K562 (cell line): ENCODE measurements around the gene TAF7L.

Experiments used
- ARHGAP35 ChIP-seq: fragments of 450-650 bp; IDR thresholded peaks from 2 replicates; pipeline ENCODE4 v1.6.1; 2018; ENCODE audit not compliant: partially characterized antibody
- CTCF ChIP-seq, 3 experiments: IDR thresholded peaks in 2 of 3; conservative IDR thresholded peaks in 1 of 3; 2 replicates each; pipeline ENCODE4 v1.5.1; 2011 to 2012; ENCODE audit warnings: low read length in 3 of 3, mild to moderate bottlenecking in 3 of 3, control low read depth in 2 of 3, improper control_type of control experiment in 1 of 3, inconsistent platforms in 1 of 3, low read depth in 1 of 3, mixed read lengths in 1 of 3, moderate library complexity in 1 of 3; ENCODE audit not compliant: insufficient read depth in 2 of 3
- ELF4 ChIP-seq: fragments of 450-650 bp; formaldehyde crosslinking; IDR thresholded peaks from 2 replicates; pipeline ENCODE4 v1.4.0; 2022; ENCODE audit warnings: missing genetic modification characterization
- ELK1 ChIP-seq: sonication (generic); formaldehyde crosslinking; IDR thresholded peaks from 2 replicates; pipeline ENCODE4 v1.8.1; 2022; ENCODE audit warnings: missing genetic modification reagents
- KLF6 ChIP-seq: fragments of 250-450 bp; sonication (Bioruptor Pico); IDR thresholded peaks from 2 replicates; pipeline ENCODE4 v1.4.0; 2020; ENCODE audit warnings: mild to moderate bottlenecking, moderate library complexity, borderline replicate concordance
- POLR2A ChIP-seq: fragments of 450-650 bp; conservative IDR thresholded peaks from 2 replicates; pipeline ENCODE4 v1.6.1; 2016
- SAFB2 ChIP-seq: fragments of 200-400 bp; formaldehyde crosslinking; IDR thresholded peaks from 2 replicates; pipeline ENCODE4 v1.6.1; 2018; ENCODE audit warnings: borderline replicate concordance, low read length, low read depth, moderate library complexity; ENCODE audit not compliant: severe bottlenecking
- SIX5 ChIP-seq, 2 experiments: IDR thresholded peaks; 2 replicates each; pipeline ENCODE4 v1.6.1; 2011; ENCODE audit warnings: low read length in 2 of 2, borderline replicate concordance in 1 of 2, low read depth in 1 of 2, mild to moderate bottlenecking in 1 of 2, moderate library complexity in 1 of 2; ENCODE audit not compliant: insufficient read depth in 1 of 2
- ZNF175 ChIP-seq: fragments of 200-800 bp; sonication (Bioruptor generic); IDR thresholded peaks from 2 replicates; pipeline ENCODE4 v1.6.1; 2016; ENCODE audit warnings: low read depth, mild to moderate bottlenecking, missing genetic modification characterization, missing compliant biosample characterization
- ZSCAN29 ChIP-seq: fragments of 450-650 bp; IDR thresholded peaks from 2 replicates; pipeline ENCODE4 v1.6.1; 2017

- no peak for TF ChIP-seq CTCF (IDR thresholded peaks at IDR 0.05 in 2 of 3, conservative IDR thresholded peaks at IDR 0.05 in 1 of 3; ENCODE audit: insufficient read depth in 2 of 3, low read depth in 1 of 3, low read length in 3 of 3)
- no peak for TF ChIP-seq ZNF175 (CRISPR knock-in tag)
- TF ChIP-seq ELF4 = no peak
- no peak for TF ChIP-seq KLF6 (CRISPR knock-in tag)
- no peak for TF ChIP-seq SIX5 (IDR thresholded peaks at IDR 0.05; ENCODE audit: borderline replicate concordance in 1 of 2, insufficient read depth in 1 of 2, low read depth in 1 of 2, low read length in 2 of 2)
- TF ChIP-seq ARHGAP35 = no peak
- no peak for TF ChIP-seq ELK1 (CRISPR knock-in tag)
- no peak for TF ChIP-seq SAFB2
- TF ChIP-seq POLR2A = no peak
- TF ChIP-seq ZSCAN29 = no peak
Measured at GRCh38 chrX:101219864-101220346, 71.2 kb downstream of the TAF7L start.
